ENCODE measurements around the gene CELF2.
A peak's percentile ranks its signal among the peaks of the same experiment; 100 is the strongest.

The CELF2 gene

GRCh38 chr10:11367505-11367904, 349.8 kb downstream of the CELF2 start:
- no peak for DNase-seq

DNA sequence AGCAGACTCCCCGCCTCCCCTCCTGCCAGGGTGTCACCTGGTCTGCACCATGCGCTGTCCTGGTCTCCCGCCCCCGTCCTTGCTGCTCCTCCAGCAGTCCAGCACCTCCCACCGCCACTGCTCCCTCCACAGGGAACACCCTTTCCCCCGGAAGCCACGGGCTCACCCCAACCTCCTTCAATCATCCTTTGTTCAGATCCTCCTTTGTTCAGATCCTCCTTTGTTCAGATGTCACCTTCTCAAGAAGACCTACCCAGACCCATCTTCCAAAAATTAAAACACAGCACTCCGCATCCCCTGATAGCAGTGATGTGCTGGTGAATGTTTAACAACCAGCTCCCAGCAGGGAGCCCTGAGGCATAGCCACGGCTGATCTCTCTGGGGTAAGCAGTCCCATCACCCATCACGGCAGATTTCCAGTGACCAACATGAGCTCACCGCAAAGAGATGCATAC, 356.1 kb downstream of the CELF2 start:
- DNase-seq = peak; percentile 62

DNA sequence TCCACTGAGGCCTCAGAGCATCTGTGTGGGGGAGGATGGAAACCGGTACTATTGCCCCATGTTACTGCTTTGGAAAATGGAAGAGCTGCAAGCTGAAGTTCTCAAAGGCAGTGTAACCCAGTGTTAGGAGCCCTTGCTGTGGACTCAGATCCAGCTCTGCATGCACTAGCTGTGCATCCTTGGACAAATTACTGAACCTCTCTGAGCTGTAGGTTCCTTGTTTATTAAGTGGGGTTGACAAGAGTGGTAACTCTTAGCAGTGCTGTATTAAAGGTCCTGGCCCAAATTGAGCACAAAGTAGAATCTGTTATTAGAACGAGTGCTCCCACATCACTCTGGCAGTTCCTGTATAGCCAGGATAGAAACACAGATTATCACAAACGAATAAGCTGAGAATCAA, 359.6 kb downstream of the CELF2 start:
- DNase-seq = no peak

GRCh38 chr10:11378835-11379234, 361.2 kb downstream of the CELF2 start:
- DNase-seq = no peak

GRCh38 chr10:11379771-11380170, 362.1 kb downstream of the CELF2 start:
- no peak for DNase-seq

GRCh38 chr10:11381023-11381422, 363.4 kb downstream of the CELF2 start:
- no peak for DNase-seq

DNA sequence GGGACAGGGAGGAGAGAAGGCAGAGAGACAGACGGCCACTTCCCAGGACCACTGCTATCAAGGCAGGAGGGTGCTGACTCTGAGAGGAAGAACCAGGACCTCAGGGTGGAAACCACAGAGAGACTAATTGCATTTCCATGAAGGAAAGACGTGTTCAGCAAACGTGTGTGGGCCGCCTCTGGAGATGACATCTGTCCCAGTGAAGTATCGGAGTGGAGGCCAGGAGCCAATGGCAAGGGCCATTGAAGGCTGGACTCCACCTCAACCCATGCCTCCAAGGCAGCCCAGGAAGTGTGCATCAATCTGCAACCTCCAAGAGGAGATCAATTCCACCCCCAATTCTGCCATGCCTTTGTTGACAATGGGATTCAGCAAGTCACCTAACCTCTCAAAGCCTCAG, 363.8 kb downstream of the CELF2 start:
- DNase-seq = no peak

DNA sequence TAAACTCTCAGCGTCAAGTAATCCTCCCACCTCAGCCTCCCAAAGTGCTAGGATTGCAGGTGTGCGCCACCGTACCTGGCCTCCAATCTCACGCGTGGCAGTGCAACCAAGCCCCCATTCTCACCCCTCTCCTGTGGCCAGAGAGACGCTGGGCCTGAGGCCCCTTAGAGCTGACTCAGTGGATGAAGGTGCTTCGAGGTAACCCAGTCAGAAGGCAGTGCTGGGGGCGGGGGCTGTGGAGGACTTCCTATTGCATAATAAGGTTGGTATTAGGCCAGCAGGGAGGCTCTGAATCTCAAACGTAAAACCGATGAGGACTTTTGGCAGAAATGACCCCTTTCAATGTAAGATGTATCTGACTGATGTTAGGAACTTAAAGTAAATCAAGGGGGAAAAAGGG, 364.5 kb downstream of the CELF2 start:
- no peak for DNase-seq

DNA sequence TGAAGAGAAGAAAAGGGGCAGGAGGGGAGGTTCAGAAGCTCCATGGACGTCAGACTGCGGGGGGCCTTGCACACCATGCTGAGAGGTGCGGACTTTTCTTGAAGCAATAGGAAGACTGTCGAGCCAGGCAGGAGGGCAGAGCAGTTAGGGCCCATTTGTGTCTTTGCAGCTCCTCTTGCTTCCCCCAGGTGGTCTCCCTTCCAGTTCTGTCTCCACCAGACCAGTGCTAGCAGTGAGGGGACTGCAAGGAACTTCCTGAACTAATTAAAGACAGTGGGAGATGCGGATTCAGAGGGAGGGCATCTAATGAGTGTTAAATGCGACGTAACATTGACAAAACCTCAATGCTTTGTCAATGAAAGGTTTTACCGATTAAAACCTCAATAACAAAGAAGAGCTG, 368.4 kb downstream of the CELF2 start:
- DNase-seq = no peak

Data from kidney glomerular epithelial cell (primary cell).